Nucleus accumbens (tissue), 56 donors: ENCODE data around the gene GPX7.

ENCODE experiments used
- DNase-seq, 56 donors: peaks; one replicate each; lab custom pipeline; 2025; lab: John Stamatoyannopoulos, UW

Gene GPX7

DNA sequence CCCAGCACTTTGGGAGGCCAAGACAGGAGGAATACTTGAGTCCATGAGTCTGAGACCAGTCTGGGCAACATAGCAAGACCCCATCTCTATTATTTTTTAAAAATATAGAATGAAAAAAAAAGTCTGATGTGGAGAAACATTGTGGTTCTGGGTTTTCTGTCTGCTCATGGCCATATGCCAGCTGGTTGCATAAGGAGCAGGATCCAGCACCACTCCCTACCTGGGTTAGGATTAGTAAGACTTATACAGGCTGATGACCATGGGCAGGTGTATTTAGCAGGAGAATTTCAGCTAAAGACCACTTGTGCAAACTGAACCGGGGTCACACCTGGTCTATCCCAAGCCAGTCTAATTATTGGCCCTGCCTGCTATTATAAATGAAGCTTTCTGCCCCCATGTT lies 16.7 kb upstream of the GPX7 start:
- DNase-seq = no peak

DNA sequence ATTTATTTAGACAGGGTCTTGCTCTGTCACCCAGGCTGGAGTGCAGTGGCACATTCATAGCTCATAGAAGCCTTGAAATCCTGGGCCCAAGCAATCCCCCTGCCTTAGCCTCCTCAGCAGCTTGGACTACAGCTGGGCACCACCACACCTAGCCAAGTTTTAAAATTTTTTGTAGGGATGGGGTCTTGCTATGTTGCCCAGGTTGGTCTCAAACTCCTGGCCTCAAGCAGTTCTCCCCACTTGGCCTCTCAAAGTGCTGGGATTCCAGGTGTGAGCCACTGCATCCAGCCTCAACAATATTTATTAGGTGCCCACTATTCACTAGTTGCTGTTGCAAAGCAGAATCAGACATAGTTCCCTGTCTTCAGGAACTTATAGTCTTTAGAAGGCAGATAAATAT lies 14.1 kb upstream of the GPX7 start:
- no peak for DNase-seq

DNA sequence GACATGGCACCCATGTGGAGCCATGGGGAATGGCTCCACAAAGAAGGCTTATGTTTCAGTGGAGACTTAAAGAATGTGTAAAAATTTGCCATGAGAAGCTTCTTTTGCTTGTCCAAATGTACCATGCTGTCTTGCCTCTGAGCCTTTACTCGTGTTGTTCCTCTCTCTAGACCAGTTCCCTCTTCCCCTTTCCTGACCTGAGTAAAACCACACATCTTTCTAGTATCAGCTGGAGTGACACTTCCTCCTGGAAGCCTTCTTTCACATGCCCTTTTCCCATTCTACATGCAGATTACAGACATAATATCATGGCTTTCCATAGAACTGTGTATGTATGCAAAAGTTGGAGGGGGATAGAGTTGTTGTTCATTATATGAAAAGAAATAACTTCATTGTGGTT lies 13.6 kb upstream of the GPX7 start:
- DNase-seq = no peak

DNA sequence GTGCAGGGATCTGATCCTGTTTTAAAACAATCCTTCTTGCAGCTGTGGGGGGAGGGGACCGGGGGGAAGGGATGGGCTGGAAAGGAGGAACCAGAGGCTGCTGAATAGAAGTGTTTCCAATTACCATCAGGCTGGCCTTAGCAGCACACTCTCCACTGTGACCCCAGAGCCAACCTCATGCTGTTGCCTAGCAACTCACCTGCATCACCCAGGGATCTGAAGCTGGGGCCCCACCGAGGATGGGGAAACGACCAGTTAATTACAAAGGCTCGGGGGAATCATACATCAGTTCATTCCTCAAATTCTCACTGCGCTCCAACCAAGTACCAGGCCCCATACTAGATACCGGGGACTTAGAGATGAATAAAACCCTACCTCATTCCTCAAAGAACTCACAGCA lies 11.9 kb upstream of the GPX7 start:
- no peak for DNase-seq

DNA sequence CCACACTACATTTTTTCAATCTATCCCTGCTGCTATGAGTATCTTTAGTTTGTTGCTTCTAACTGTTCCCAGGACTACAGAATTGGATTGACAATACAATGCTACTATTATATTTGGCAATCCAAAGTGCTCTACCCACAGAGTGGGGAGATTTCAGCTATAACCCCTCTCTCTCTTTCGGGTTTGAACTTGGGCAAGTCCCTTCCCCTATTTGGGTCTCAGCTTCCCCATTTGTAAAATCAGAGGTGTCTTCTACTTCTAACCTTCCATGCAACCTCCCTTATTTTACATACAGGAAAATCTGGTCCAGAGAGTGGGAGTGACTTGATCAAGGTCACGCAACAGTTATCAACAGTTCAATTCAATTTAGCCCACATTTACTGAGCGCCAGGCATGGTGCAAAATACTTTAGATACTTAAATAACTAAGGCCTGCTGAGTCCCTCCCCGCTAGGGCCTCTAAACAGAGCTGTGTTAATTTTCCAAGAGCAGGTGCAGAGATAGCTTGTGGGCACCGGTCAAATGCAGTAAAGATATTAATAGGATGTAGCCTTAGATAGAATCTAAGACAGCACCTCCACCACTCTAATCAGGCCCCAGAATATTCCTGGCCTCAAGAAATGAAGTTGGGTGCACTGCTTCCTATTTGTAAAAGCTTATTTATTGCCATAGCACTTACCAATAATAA lies 9.4 kb upstream of the GPX7 start:
- no peak for DNase-seq

GRCh38 chr1:52593495-52593894 lies 8.7 kb upstream of the GPX7 start:
- no peak for DNase-seq

DNA sequence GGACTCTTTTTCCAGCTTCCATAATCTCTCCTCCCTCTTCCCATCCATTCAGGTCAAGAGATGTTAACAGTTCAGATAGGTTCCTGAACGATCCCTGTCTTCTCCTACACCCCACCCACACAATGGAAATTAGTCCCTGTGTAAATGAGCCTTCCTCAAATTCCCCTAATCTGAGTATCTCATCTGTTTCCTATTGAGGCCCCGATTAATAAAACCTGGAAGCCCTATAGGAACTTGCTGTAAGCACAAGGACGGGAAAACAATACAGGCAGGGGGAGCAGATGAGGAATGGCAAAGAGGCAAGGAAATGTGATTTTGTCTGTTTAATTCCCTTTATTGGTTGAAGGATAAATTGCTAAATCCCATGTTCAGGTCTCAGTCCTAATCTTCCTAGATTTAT lies 7.1 kb upstream of the GPX7 start:
- no peak for DNase-seq

DNA sequence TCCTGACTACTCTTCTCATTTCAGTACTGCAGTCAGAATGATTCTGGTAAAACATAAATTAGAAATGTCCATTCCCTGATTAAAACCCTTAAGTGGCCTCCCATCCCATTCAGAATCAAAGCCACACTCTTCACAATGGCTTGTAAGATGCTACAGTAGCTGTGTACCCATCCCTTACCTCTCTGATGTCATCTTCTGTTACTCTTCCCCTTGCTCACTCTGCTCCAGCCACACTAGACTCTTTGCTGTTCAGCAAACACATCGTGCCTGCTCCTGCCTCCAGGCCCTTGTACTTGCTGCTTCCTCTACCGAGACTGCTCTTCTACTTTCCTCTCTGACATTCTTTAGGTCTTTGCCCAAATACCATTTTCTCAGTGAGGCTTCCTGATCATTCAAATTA lies 4.3 kb upstream of the GPX7 start:
- DNase-seq = no peak

- no peak for DNase-seq
These were observed 3.4 kb upstream of the GPX7 start for GRCh38 chr1:52598729-52599128.

DNA sequence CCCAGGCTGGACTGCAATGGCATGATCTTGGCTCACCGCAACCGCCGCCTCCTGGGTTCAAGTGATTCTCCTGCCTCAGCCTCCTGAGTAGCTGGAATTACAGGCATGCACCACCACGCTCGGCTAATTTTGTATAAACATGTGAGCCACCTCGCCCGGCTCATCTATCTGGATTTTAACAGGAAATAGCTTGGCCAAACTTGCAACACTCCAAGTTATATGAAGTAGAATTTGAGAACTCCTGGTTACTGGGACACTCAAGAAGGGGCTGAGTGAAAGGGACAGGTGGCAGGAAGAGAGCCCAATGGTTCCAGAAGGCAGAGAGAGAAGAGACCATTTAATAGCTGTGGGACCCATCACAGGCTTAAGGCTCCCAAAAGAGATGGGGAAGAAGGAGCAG lies 2.9 kb upstream of the GPX7 start:
- no peak for DNase-seq

- DNase-seq = no peak
These were observed 1.5 kb upstream of the GPX7 start for GRCh38 chr1:52600533-52601179.

- DNase-seq = peak in 1 of 56 donors; percentile 33
These were observed 652 bp upstream of the GPX7 start for GRCh38 chr1:52601519-52601918.

DNA sequence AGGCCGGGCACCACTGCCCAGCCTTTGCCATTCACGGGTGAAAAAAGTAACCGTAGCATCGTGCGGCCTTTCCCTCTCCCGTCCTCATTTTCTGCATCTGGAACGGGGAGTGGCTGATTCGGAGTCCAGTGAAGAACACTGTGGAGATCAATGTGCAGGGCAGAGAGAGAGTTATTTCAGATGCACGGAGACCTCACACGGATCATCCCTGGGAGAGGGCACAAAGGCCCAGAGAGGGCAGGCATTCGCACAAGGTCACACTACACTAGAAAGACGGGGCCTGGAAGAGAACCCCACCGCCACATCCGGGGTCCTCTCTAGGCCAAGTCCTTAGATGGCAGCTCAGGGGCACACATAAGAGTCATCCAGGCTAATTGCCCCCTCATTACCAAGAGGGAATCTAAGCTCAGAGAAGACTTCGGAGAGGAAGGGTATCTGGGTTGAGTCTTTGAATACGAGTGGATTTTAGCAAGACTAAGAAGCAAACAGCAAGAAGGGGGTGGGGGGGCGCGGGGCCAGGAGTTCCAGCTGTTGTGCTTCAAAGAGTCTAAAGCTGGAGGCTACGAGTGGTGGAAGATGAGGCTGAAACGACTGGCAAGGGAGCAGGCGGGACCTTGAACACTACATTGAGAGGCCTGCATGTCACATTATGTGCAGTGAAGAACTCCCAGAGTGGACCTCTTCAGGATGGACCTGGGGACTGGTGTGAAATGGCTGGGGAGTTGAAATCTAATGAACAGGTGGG lies 857 bp downstream of the GPX7 start:
- DNase-seq = peak in 13 of 56 donors; percentile 1 to 45 (median 21)

DNA sequence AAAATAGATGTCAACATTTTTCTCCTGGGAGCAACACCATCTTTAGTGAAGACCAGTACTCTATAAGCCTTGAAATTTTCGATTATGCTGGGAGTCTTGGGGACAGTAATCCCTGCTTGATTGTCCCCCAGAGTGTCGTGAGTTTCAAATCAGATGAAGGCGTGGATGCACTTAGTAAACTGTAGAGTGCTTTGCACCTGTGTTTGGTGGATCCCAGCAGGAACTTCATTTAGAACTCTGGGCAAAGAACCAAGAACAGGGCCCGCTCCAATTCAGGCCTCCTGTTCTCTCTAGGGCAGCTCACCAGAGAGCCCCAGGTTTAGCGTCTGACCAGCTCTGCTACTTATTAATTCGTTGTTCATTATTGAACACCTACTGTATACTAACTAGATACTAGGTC lies 1.5 kb downstream of the GPX7 start:
- DNase-seq = peak in 1 of 56 donors; percentile 10

DNA sequence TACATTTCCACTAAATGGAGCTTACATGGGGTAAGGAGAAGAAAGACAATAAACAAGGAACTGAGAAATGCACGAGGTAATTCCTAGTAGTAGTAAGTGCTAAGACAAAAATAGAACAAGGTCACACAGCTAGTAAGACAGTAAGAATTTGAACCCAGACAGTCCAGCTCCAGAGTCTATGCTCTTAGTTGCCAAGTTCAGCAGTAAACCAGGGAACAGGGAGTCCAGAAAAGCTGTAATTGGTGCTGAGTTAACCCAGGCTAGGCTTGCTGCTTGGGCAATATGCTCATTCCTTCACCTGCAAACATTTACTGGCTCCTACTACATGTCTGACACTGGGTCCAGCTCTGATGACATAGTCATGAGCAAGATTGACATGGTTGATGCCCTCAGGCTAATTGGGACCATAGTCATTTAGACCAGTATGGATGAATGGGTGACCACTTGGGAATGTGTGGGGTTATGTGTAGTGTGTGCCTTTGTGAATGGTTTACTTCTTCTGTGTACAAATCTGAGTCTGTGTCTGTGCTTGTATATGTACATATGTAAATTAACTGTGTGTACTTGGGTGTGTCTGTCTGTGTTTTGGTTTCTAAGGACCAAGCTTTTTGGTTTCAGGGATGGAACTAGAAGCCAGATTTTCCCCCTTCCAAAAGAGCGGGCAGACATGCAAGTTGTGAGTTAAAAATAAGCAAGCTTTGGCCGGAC lies 2.0 kb downstream of the GPX7 start:
- DNase-seq = no peak

DNA sequence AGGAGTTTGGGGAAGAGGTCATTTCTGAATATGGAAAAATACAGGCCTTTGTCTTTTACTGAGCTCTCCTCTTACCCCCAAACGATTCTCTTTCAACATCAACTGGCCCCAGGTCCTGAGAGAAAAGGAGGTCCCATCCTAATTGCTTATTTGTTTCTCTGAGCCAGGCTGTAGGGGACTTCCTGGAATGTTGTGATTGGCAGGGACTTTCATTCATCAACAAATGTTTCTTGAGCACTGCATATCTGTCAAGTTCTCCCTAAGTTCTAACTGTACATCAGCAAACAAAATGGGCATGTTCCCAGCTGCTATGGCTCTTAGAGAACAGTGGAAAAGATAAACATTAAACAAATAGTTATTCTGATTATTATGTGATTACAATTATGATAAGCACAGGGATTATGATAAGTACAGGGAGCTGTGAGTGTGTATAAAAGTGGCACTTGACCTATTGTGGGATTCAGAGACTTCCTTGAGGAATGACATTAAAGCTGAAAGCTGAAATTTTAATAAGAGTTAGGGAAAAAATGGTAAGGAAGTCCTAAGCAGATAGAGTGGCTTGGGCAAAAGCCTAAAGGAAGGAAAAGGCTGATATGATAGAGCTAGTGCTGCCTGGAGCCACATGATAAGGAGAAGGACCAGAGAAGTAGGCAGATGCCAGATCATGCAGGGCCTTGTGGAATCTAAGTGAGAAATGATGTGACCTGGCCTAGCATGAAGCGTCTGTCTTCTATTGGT lies 11.6 kb downstream of the GPX7 start:
- no peak for DNase-seq

DNA sequence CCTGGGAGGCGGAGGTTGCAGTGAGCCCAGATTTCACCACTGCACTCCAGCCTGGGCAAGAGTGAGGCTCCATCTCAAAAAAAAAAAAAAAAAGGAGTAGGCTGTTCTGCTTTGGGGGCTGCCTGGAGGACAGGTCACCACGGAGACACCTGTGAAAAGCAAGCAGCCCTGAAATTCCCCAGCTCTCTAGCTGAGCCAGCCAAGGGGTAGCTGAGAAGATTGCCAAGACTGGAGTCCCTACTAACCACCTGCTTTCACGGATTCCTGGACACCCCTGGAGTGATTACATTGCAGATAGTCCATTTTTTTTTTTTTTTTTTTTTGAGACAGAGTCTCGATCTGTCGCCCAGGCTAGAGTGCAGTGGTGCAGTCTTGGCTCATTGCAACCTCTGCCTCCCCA lies 12.5 kb downstream of the GPX7 start:
- DNase-seq = no peak

DNA sequence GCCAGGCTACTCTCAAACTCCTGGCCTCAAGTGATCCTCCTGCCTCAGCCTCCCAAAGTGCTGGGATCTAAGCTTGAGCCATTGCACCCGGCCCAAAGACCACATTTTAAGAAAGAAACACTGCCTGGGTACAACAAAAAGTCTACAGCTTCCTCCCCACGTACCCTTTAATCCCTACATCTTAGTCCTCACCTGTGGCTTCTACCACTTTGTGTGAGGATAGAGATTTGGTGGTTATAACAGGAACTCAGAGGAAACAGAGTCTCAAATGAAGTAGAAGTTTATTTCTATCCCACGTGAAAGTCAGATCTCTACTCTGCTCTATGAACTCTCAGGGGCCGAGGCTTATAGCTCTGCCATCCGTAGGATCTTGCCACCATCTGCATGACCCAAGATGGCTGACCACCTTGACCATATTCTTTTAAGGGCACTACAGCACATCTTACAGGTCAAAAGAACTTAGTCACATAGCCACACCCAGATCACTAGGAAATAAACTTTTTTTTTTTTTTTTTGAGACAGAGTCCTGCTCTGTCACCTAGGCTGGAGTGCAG lies 13.4 kb downstream of the GPX7 start:
- DNase-seq = no peak

- DNase-seq = no peak
These were observed 19.8 kb downstream of the GPX7 start for GRCh38 chr1:52621950-52622349.

DNA sequence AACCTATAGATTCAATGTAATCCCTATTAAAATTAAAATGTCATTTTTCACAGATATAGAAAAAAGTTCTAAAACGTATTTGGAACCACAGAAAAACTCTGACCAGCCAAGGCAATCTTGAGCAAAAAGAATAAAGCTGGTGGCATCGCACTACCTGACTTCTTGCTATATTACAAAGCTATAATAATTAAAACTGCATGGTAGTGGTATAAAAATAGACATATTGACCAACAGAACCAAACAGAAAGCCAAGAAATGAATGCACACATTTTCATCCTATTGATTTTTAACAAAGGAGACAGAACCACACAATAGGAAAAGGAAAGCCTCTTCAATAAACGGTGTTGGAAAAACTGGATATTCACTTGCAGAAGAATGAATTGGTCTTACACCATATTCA lies 21.6 kb downstream of the GPX7 start:
- no peak for DNase-seq
